CD4-positive, alpha-beta T cell (primary cell): Measurements from ENCODE around the gene FGB. TPM values are rescaled to one million over a fixed set of nuclear protein-coding genes. Genes with fewer than 3 reads are reported as not detected.

Experiments
- ATAC-seq: fragments of 200-7000 bp; cut with Tn5 transposase; one replicate; pipeline ENCODE4 v1.10.0; 2022; ENCODE audit warnings: mild to moderate bottlenecking; ENCODE audit not compliant: poor library complexity
- CTCF ChIA-PET: fragments of 350-600 bp; sonication (Branson Sonifier 250); formaldehyde crosslinking; loops from one replicate; lab custom pipeline; 2021; ENCODE audit warnings: antibody characterized with exemption, inconsistent platforms; lab: Charles Lee
- POLR2A ChIA-PET: fragments of 350-600 bp; sonication (Branson Sonifier 250); formaldehyde crosslinking; loops from one replicate; lab custom pipeline; 2021; ENCODE audit warnings: antibody characterized with exemption, inconsistent platforms; lab: Charles Lee
- DNase-seq, 14 experiments: peaks; one replicate each; pipeline ENCODE4 v3.0.0-alpha.2; 2013 to 2020; ENCODE audit warnings: mixed read lengths in 2 of 14
- H3K27ac ChIP-seq, 2 donors: one replicate each; pipeline versions ENCODE4 v1.5.1 to v1.7.0; 2013; ENCODE audit warnings: low read length in 2 of 2, low read depth in 1 of 2, mild to moderate bottlenecking in 1 of 2
- H3K27me3 ChIP-seq, 2 experiments: 1 replicate in 1 of 2; 2 replicates in 1 of 2; pipeline versions ENCODE4 v1.6.1 to v1.7.0; 2013; ENCODE audit warnings: low read length in 2 of 2, control low read depth in 1 of 2, mild to moderate bottlenecking in 1 of 2, moderate library complexity in 1 of 2; ENCODE audit not compliant: insufficient read depth in 2 of 2, control insufficient read depth in 1 of 2
- H3K36me3 ChIP-seq: one replicate; pipeline ENCODE4 v1.6.1; 2013; ENCODE audit warnings: low read length, control low read depth; ENCODE audit not compliant: insufficient read depth
- H3K4me1 ChIP-seq: one replicate; pipeline ENCODE4 v1.6.1; 2013; ENCODE audit warnings: low read length, control low read depth; ENCODE audit not compliant: insufficient read depth
- H3K4me3 ChIP-seq: one replicate; pipeline ENCODE4 v1.5.1; 2013; ENCODE audit warnings: mild to moderate bottlenecking, low read length, moderate library complexity
- H3K9me3 ChIP-seq, 2 experiments: 1 replicate in 1 of 2; 2 replicates in 1 of 2; pipeline versions ENCODE4 v1.6.1 to v1.7.0; 2013; ENCODE audit warnings: low read length in 2 of 2, mild to moderate bottlenecking in 2 of 2, control low read depth in 1 of 2, moderate library complexity in 1 of 2; ENCODE audit not compliant: control insufficient read depth in 1 of 2, insufficient read depth in 1 of 2
- H3K27ac Mint-ChIP-seq: one replicate; pipeline ENCODE4 v1.8.0; 2020; ENCODE audit warnings: mixed read lengths
- H3K27me3 Mint-ChIP-seq: one replicate; pipeline ENCODE4 v1.8.0; 2021; ENCODE audit warnings: mixed read lengths
- H3K36me3 Mint-ChIP-seq: one replicate; pipeline ENCODE4 v1.8.0; 2021; ENCODE audit warnings: low read depth, mixed read lengths
- H3K4me1 Mint-ChIP-seq: one replicate; pipeline ENCODE4 v1.8.0; 2021; ENCODE audit warnings: low read depth, mixed read lengths
- H3K4me3 Mint-ChIP-seq: one replicate; pipeline ENCODE4 v1.8.0; 2020; ENCODE audit warnings: mild to moderate bottlenecking, mixed read lengths
- H3K9me3 Mint-ChIP-seq: one replicate; pipeline ENCODE4 v1.8.0; 2020; ENCODE audit warnings: mixed read lengths
- intact Hi-C, 2 experiments: fragments of 100-400 bp; cut with DNase I in 1 of 2; cut with micrococcal nuclease in 1 of 2; formaldehyde crosslinking; loops; one replicate each; pipeline versions ENCODE4 v1.15.1 to v1.9.0; 2023 to 2025; cut with DNase I, micrococcal nuclease
- total RNA-seq, 174 experiments: library from RNA in 2 of 174; stranded (reverse) in 2 of 174; gene quantifications; one replicate each; pipeline ENCODE4 v1.2.3 and lab custom pipeline; 2021 to 2026
- TF ChIP-seq, protein P1 (sequence below): fragments of 200-600 bp; IDR thresholded peaks from one replicate; pipeline ENCODE4 v1.8.0; 2022; ENCODE audit warnings: antibody characterized with exemption, mild to moderate bottlenecking

Gene FGB
- total RNA-seq, 2 experiments from 2014 or later, result not detected

GRCh38 chr4:154559494-154560418, 3.1 kb upstream of the FGB start:
- no peaks in the 10 kb centered on the region for H3K4me1 Mint-ChIP-seq
- Histone ChIP-seq H3K27ac (no peak overlapping the region), H3K9me3 (no peaks in the 10 kb centered on the region), H3K36me3 (no peaks in the 10 kb centered on the region), H3K4me3 (no peak overlapping the region), H3K27me3 (no peaks in the 10 kb centered on the region), H3K4me1 (no peaks in the 10 kb centered on the region)
- intact Hi-C loops, result loop anchor here in 1 of 2 experiments (10.0 kb wide), 1 partner anchor 1225 kb away; no protein-coding TSS in a partner anchor
- peaks cover 16% of the 10 kb centered on the region for H3K27me3 Mint-ChIP-seq
- no peaks in the 10 kb centered on the region for H3K36me3 Mint-ChIP-seq
- H3K27ac Mint-ChIP-seq, result no peak overlapping the region
- ChIA-PET CTCF (interaction anchor here (1.2 kb wide), 2 partner anchors 9 to 11 kb away, joined by 3 to 5 read pairs; no protein-coding TSS in a partner anchor), POLR2A (no interaction called here)
- H3K4me3 Mint-ChIP-seq, result no peak overlapping the region
- TF ChIP-seq, protein P1, sequence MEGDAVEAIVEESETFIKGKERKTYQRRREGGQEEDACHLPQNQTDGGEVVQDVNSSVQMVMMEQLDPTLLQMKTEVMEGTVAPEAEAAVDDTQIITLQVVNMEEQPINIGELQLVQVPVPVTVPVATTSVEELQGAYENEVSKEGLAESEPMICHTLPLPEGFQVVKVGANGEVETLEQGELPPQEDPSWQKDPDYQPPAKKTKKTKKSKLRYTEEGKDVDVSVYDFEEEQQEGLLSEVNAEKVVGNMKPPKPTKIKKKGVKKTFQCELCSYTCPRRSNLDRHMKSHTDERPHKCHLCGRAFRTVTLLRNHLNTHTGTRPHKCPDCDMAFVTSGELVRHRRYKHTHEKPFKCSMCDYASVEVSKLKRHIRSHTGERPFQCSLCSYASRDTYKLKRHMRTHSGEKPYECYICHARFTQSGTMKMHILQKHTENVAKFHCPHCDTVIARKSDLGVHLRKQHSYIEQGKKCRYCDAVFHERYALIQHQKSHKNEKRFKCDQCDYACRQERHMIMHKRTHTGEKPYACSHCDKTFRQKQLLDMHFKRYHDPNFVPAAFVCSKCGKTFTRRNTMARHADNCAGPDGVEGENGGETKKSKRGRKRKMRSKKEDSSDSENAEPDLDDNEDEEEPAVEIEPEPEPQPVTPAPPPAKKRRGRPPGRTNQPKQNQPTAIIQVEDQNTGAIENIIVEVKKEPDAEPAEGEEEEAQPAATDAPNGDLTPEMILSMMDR, result peak; percentile 32
- DNase-seq (peak in 3 of 14 experiments; percentile 14 to 27 (median 20)), ATAC-seq (no peak)
- H3K9me3 Mint-ChIP-seq, result no peaks in the 10 kb centered on the region

DNA sequence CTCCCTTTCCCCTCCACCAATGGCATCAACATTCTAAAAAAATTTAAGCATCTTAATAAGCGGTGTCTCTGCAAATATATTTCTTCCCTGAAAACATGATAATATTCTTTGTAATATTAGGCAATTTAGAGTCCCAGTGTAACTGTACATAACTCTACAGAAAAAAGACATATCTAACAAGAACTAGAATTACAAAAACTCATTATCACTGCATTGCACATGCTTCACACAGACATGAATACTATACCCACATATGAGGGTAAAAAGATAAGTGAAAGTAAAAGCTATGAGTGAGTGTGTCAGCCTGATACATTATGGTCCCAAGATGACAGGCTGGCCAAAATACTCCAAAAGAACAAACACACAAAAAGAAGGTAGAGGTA, 2.4 kb upstream of the FGB start:
- H3K27me3 Mint-ChIP-seq, result peaks cover 16% of the 10 kb centered on the region
- H3K36me3 Mint-ChIP-seq, result no peaks in the 10 kb centered on the region
- no peak for DNase-seq
- Histone ChIP-seq H3K4me1 (no peaks in the 10 kb centered on the region), H3K4me3 (no peak overlapping the region), H3K9me3 (no peaks in the 10 kb centered on the region), H3K27me3 (no peaks in the 10 kb centered on the region), H3K27ac (no peak overlapping the region), H3K36me3 (no peaks in the 10 kb centered on the region)
- ChIA-PET POLR2A (no interaction called here), CTCF (no interaction called here)
- H3K4me3 Mint-ChIP-seq, result no peak overlapping the region
- H3K9me3 Mint-ChIP-seq, result no peaks in the 10 kb centered on the region
- intact Hi-C loops, result no loop called here
- no peak for ATAC-seq
- H3K4me1 Mint-ChIP-seq, result no peaks in the 10 kb centered on the region
- TF ChIP-seq, protein P1, result no peak
- H3K27ac Mint-ChIP-seq, result no peak overlapping the region

DNA sequence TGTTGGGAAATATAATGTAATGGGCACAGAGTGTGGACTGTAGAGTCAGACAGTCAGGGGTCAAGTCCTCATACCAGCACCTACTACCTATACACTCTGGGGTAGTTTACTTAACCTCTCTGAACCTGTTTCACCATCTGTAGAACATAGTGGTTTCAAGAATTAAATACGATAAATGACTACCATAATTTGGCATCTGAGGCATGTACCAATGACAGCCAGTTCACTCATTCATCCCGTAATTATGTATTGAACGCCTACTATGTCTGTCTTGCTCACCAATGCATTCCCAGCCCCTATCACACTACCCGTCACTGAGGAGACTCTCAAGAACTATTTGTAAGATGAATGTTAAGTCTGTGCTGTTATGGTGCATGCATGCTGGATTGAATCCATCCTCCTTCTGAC, 2.0 kb upstream of the FGB start:
- no peaks in the 10 kb centered on the region for H3K36me3 Mint-ChIP-seq
- H3K4me3 Mint-ChIP-seq, result no peak overlapping the region
- Histone ChIP-seq H3K27ac (no peak overlapping the region), H3K4me1 (no peaks in the 10 kb centered on the region), H3K9me3 (no peaks in the 10 kb centered on the region), H3K4me3 (no peak overlapping the region), H3K27me3 (no peaks in the 10 kb centered on the region), H3K36me3 (no peaks in the 10 kb centered on the region)
- ChIA-PET CTCF (no interaction called here), POLR2A (no interaction called here)
- H3K4me1 Mint-ChIP-seq, result no peaks in the 10 kb centered on the region
- H3K9me3 Mint-ChIP-seq, result no peaks in the 10 kb centered on the region
- TF ChIP-seq, protein P1, result no peak
- H3K27ac Mint-ChIP-seq, result no peak overlapping the region
- intact Hi-C loops, result no loop called here
- ATAC-seq (no peak), DNase-seq (no peak)
- H3K27me3 Mint-ChIP-seq, result peaks cover 16% of the 10 kb centered on the region
